Stimulated activated CD4-positive, alpha-beta T cell treated with anti-CD3 and anti-CD28 coated beads, Interleukin-1b, Interleukin-23, amount 100 ng/mL, for 1 hour (primary cell): ENCODE results near the gene TGFB3.
"Not testable (repeated sequence)": the region's sequence is repeated elsewhere in the genome, so short reads cannot be mapped to it uniquely, and the experiment has no call there.

Source experiments
- DNase-seq, 2 donors: peaks; one replicate each; pipeline ENCODE4 v3.0.0-alpha.2; 2020; ENCODE audit warnings: low read depth in 2 of 2

Gene TGFB3

GRCh38 chr14:75981426-75982265 lies at the start of gene TGFB3:
TGFB3 (minus strand) TSS chr14:75981995; CDS start chr14:75980893, 1,102 bp downstream.
- DNase-seq: no peak

GRCh38 chr14:76024211-76024907 lies 42.6 kb upstream of the TGFB3 start:
- no peak for DNase-seq

DNA sequence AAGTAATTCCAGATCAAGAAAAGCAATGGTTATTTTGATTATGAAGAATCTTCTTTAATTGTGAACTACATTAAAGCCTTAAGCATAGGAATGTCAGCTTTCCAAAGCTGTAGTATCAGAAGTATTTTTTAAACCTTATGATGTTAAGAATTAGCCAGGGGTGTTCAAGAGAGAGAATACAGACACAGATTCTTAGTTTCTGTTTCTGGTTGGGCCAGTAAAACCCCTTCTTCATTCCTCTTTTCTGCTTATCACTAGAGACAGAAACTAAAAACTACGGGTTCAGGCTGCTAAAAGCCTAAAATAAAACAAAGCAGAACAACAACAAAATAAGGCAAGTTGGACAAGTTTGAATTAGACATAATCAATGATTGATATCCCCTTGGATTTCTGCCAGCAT lies 42.0 kb upstream of the TGFB3 start:
- no peak for DNase-seq

DNA sequence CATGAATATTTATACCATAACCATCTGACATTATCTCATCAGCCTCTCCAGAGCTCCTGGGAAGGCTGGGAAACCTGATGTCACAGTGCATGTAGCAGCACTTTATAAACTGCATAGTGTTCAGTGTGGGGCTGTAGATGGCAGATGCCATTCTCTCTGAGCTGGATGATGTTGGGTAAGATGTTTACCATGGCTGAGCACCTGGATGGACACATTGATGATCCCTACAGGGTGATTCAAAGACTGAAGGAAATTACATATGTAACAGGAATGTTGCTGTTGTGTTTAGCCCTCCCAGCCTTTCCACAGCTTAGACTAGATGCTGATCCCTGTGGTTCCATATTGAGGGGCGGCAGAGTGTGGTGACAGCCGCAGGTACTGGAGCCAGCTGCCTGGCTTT lies 41.2 kb upstream of the TGFB3 start:
- DNase-seq: no peak

DNA sequence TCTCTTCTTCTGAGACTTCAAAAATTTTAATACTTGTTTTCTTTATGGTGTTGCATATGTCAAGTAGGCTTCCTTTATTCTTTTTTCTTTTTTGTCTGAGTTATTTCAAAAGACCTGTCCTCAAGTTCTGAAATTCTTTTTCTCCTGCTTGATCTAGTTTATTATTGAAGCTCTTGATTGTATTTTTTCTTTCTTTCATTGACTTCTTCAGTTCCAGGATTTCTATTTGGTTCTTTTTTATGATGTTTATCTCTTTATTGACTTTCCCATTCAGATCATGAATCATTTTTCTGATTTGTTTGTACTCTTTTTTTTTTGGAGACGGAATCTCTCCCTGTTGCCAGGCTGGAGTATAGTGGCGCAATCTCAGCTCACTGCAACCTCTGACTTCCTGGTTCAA lies 37.9 kb upstream of the TGFB3 start:
- DNase-seq: no peak

GRCh38 chr14:76015668-76016067 lies 33.9 kb upstream of the TGFB3 start:
- no peak for DNase-seq

GRCh38 chr14:76015191-76015590 lies 33.4 kb upstream of the TGFB3 start:
- no peak for DNase-seq

DNA sequence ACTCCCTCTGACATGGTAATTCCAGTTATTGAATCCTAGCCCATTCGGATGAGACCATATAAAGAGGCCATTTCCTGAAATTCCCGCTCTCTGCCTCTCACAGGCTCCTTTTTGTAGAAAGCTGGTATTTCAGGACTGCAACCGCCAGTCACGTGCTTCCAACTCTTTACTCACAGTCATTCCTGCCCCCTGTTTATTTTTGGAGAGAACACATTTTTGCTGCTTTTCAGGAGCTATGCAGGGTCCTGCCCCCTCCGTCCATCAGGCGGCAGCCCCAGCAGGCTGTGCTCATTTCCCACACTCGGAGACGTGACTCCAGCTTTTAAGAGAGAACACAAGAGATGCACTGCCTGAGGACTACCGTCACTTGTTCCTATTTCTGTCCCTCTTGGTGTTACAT lies 30.6 kb upstream of the TGFB3 start:
- DNase-seq: no peak

GRCh38 chr14:76011930-76012329 lies 30.1 kb upstream of the TGFB3 start:
- no peak for DNase-seq

DNA sequence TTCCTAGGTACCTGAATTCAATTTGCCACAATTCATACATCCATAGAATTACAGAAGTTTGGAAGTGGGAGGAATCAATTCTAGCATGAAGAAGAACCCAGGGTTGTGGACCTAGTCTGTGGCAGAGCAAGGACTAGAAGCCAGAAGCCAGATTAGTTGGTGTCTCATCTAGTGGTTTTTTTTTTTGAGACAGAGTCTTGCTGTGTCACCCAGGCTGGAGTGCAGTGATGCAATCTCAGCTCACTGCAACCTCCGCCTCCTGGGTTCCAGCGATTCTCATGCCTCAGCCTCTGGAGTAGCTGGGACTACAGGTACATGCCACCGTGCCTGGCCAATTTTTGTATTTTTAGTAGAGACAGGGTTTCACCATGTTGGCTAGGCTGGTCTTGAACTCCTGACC lies 27.8 kb upstream of the TGFB3 start:
- not testable (repeated sequence) for DNase-seq

- no peak for DNase-seq
These were observed 26.1 kb upstream of the TGFB3 start for GRCh38 chr14:76007852-76008251.

DNA sequence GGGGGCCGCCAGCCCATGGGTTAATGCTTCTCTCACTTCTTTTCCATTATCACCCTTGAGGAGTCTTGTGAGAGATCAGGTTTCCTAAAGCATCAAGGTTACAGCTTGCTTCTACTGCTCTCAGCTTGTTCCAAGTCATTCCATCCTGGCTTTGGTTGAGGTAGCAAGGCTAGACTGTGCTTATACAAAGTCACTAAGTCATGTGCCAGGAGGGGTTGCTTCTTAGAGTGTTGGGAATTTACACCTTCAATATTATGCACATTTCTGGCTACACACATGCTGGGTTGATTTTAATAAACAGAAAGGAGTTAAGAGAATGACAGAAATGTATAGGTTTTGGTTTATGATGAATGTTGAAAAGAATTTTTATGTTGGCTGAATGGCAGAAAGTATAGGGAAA lies 25.6 kb upstream of the TGFB3 start:
- DNase-seq: no peak

DNA sequence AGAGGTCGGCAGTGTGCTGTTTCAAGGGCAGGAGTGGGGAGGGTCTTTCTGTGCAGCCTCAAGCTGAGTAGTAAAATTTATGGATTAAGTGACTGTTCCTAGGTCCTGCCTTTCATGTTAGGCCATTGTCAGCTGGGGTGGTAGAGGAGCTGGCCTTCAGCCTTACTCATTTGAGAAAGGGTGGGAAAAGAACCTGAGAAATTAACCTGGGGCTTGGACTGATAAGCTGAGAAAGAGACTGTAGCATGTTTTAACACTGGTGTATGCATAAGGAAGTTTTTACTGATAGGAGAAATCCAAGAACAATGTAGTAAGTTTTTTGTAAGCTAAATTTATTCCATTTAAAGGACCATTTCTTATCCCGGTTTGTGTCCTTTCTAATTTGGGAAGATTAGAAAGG lies 24.5 kb upstream of the TGFB3 start:
- DNase-seq: no peak

DNA sequence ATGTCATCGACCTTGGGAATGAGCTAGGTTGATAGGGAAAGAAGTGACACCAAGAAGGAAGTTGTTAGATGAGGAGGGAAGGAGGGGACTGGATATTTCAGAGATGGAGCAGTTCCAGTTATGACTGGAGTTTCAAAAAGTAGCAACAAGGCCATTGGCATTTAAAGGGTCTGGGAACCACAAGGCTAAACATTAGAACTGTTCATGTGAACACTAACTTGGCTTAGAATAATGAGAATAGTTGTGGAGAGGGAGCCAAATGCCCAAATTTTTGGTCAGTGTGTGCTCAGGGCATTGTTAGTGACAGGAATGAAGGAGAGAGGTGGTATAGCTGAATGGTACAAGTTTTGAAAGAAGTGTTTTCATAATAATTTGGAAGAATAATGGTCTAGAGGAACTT lies 20.6 kb upstream of the TGFB3 start:
- DNase-seq: no peak

DNA sequence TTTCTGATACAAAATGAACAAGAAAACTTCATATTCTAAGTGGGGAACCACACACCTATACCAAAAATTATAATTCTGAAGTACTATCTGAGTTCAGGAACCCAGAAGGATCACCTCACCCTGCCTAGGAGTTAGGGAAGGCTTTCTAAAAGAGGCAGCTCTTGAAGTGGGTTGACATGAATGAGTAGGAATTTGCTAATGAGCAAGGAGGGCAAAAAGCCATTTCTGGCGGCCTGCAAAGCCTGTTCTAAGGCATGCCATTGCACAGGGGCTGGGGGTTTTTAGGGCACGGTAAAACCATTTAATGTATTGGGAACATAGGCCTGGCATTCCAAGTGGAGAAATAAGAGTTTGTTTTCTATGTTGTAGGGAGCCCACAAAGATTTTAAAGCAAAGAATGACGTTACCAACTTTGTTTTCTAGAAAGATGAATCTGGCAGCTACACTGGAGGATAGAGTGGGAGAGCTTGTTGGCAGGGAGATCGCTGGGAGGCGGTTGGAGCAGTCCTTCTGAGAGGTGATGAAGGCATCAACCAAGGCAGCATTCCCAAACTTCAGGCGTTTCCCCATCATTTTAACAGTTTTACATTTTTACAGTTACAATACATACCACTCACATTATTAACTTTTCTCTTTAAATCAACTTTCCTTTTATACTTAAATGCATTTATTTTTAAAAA lies 17.9 kb upstream of the TGFB3 start:
- no peak for DNase-seq

DNA sequence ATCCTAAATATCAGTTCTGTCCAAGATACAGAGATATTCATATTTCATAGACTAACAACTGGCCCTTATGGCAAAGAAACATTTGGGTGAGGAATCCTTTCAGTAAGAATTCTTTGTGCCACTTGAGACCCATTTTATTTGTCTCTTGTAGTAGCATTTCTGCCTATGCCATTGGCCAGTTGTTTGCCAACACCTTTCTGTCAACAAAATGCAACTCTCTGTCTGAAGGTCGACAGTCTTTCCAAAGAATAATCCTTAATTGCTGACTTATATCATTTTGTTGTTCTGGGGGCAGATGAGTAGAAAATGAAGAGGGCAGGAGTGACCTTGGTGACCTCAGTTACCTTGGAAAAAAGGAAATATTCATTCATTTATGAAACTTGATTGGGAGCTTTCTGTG lies 14.7 kb upstream of the TGFB3 start:
- DNase-seq: no peak

DNA sequence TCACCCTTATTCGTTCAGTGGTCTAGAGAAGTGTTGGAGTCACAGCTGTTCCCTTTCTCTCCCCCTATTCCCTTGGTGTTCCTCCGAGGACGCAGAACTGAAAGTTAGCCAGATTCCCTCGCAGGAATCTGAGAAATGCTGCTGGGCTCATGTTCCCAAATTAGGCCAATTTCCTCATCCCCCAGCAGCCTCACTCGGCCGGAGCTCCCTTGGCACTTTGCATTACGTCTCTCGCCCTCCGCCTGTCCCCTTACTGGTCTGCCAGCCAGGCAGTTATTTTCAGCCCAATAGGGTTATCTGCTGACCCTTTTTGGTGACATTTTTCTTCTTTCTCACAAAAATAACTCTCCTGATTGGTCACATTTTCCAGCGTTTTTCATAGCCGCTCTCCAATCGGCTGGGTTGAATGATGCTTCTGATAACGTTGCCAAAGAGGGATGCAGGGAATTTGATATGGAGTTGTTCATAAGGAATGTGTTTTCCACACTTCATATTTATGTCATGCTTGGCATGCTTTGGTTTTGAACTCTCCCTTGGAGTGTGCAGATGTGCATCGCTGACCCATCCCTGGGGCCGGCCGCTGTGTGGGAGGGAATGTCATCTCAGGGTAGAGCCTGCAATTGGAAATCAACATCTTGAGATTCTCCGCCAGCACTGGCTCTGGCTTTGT lies 13.7 kb upstream of the TGFB3 start:
- no peak for DNase-seq

DNA sequence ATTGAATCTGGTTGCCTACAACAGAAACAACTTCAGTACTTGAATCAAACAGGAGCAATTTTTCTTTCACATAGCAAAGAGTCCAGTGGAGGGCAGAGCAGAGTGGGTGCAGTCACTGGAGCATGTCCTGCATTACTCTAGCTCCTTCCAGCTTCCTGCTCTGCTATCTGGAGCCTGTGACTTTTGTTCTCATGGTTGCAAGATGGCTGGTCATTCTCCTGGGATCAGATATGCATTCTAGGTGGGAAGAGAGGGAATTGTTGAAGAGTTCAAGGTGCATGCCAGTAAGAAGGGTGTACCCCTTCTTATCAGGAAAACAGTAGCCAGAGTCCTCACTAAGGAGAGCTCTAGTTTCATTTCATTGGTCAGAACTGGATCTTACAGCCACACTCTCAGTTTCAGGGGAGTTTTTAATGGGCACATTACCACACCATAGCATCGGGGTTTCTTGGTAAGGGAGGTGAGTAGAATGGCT lies 11.8 kb upstream of the TGFB3 start:
- DNase-seq: no peak

DNA sequence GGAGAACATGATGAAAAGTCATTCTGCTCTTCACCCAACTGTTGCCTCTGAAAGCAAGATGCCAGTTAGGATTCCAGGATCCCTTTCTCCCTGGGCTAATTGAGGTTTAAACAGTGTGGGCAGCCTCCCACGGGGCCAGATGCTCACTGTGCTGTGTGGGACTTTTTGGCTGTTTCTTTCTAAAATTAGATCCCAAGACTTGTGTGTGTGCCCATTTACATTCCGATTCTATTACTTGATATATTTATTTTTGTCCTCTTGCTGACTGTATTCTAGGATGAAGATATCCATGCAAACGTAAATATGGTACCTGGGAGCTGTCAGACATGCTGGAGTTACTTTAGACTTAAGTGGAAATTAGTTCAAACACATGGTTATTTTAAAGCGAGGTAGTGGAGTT lies 10.0 kb upstream of the TGFB3 start:
- DNase-seq: no peak

DNA sequence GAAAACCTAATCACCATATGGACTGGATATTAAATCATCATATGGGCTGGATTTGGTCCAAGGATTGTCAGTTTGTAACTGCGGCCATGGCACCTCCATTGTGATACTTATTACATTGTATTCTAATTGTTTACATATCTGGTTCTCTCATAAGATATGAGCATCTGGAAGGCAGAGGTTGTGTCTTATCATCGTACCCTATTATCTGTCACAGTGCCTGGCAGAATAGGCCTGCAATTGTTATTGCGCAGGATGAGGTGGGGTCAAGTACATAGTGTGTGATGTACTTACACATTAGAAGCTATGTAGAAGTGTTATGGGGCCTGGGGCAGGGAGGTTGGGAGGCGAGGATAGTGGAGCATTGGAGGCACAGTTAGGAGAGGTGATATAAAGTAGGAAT lies 8.5 kb upstream of the TGFB3 start:
- DNase-seq: no peak

DNA sequence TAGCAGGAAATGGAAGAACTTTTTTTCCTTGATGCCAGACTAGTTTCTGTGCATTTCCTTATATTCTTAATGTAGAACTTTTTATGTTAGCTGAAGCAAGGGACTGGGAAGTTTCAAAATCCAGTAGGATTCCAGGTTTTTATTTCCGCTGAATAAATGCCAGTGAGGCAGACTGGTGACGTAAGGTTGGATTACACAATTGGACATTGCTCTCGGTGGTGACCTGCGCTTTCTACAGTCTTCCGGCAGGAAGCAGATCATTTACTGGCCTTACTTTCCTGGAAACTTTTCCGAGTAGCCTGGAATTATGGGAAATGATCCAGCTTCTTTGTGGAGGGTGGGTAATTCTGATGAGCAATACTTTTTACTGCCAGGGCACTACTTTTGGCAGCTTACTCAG lies 7.3 kb upstream of the TGFB3 start:
- DNase-seq: no peak
